Measurements from ENCODE around the gene GTPBP3.
"Not testable (repeated sequence)": the region's sequence is repeated elsewhere in the genome, so short reads cannot be mapped to it uniquely, and the experiment has no call there.

DNA sequence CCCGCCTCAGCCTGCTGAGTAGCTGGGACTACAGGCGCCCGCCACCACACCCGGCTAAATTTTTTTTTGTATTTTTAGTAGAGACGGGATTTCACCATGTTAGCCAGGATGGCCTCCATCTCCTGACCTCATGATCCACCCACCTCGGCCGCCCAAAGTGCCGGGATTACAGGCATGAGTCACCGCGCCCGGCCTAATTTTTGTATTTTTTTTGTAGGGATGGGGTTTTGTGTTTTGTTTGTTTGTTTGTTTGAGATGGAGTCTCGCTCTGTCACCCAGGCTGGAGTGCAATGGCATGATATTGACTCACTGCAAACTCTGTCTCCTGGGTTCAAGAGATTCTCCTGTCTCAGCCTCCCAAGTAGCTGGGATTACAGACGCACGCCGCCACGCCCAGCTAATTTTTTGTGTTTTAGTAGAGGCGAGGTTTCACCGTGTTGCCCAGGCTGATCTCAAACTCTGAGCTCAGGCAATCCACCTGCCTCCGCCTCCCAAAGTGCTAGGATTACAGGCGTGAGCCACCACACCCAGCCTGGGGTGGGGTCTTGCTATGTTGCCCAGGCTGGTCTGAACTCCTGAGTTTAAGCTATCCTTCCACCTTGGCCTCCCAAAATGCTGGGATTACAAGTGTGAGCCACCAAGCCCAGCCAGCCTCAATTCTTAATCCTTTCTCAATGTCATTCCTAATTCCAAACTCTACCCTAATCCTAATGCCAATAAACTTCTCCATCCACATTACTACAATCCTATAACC is 26.7 kb downstream of the GTPBP3 start:
- not testable (repeated sequence) for TF ChIP-seq CTCF (IDR thresholded peaks at IDR 0.05 in 4 of 5, conservative IDR thresholded peaks at IDR 0.05 in 1 of 5); POLR2A (IDR thresholded peaks at IDR 0.05)
